K562 (cell line): ENCODE results near the gene ADPRH. TPM values are rescaled to one million over a fixed set of nuclear protein-coding genes. Genes with fewer than 3 reads are reported as not detected.
A peak's percentile ranks its signal among the peaks of the same experiment; 100 is the strongest.

Source experiments
- ATAC-seq: fragments of 200-7000 bp; cut with Tn5 transposase; 3 replicates; pipeline ENCODE4 v1.9.1; 2020; ENCODE audit warnings: moderate library complexity
- BruUV-seq: library from RNA; stranded (reverse); fragments of 400-500 nt; replicated peaks from 2 replicates; lab custom pipeline; 2021; lab: Mats Ljungman, UMichigan
- CTCF ChIA-PET: fragments of 300-600 bp; formaldehyde crosslinking; extraction: SDS; loops from one replicate; lab custom pipeline; 2021; ENCODE audit warnings: low intra/inter-chr PET ratio; lab: Yijun Ruan, JAX
- POLR2A ChIA-PET: fragments of 300-600, 350-650 bp; sonication (Branson Sonifier 250); formaldehyde crosslinking; extraction: SDS; loops from one replicate; lab custom pipeline; 2021; ENCODE audit warnings: antibody characterized with exemption, inconsistent platforms; lab: Yijun Ruan, JAX
- DNase-seq, 4 experiments: peaks; one replicate each; pipeline versions ENCODE4 v3.0.0 to v3.0.0-alpha.2; 2011 to 2018; ENCODE audit warnings: low spot score in 3 of 4, mixed read lengths in 3 of 4; ENCODE audit errors: extremely low read depth in 1 of 4
- FAIRE-seq: peaks from 2 replicates; lab custom pipeline; 2011; peaks lifted over from hg19 to GRCh38; lab: Jason Lieb, UNC
- H2AFZ ChIP-seq: 2 replicates; pipeline ENCODE4 v1.6.0; 2011; ENCODE audit warnings: low read depth, low read length, control low read depth, inconsistent platforms
- H3K27ac ChIP-seq: fragments of 200-600 bp; 3 replicates; pipeline ENCODE4 v1.8.0; 2011; ENCODE audit warnings: low read depth, mild to moderate bottlenecking, control low read depth, inconsistent platforms, low read length, moderate library complexity, mixed read lengths; ENCODE audit errors: extremely low read depth
- H3K27me3 ChIP-seq, 2 experiments: fragments of 300-600 bp in 1 of 2; 2 replicates in 1 of 2; 3 replicates in 1 of 2; pipeline versions ENCODE4 v1.6.0 to v1.8.0; 2011; ENCODE audit warnings: inconsistent platforms in 2 of 2, low read length in 2 of 2, mild to moderate bottlenecking in 1 of 2, mixed read lengths in 1 of 2, moderate library complexity in 1 of 2; ENCODE audit not compliant: control insufficient read depth in 2 of 2, insufficient read depth in 2 of 2
- H3K36me3 ChIP-seq: fragments of 300-600 bp; 3 replicates; pipeline ENCODE4 v1.8.0; 2011; ENCODE audit warnings: mild to moderate bottlenecking, low read length, inconsistent platforms; ENCODE audit not compliant: control insufficient read depth, insufficient read depth
- H3K4me1 ChIP-seq, 2 experiments: fragments of 200-600 bp in 1 of 2; replicated peaks in 1 of 2; 2 replicates in 1 of 2; 3 replicates in 1 of 2; pipeline versions ENCODE4 v1.5.1 to v1.8.0; 2011; ENCODE audit warnings: inconsistent platforms in 2 of 2, low read length in 2 of 2, mild to moderate bottlenecking in 1 of 2, mixed read lengths in 1 of 2, moderate library complexity in 1 of 2; ENCODE audit not compliant: control insufficient read depth in 2 of 2, insufficient read depth in 2 of 2
- H3K4me2 ChIP-seq: 2 replicates; pipeline ENCODE4 v1.6.1; 2011; ENCODE audit warnings: low read length, control low read depth, inconsistent platforms, mixed read lengths; ENCODE audit not compliant: insufficient read depth
- H3K4me3 ChIP-seq: fragments of 200-600 bp; sonication (generic), shearing (Covaris generic); 2 replicates; pipeline ENCODE4 v1.5.1; 2016; ENCODE audit warnings: control low read depth, inconsistent platforms
- H3K79me2 ChIP-seq: fragments of 200-600 bp; 3 replicates; pipeline ENCODE4 v1.8.0; 2011; ENCODE audit warnings: low read length, inconsistent platforms; ENCODE audit not compliant: control insufficient read depth, insufficient read depth
- H3K9ac ChIP-seq, 2 experiments: 2 replicates each; pipeline versions ENCODE4 v1.6.0 to v1.6.1; 2011; ENCODE audit warnings: low read depth in 2 of 2, low read length in 2 of 2, control low read depth in 1 of 2, inconsistent platforms in 1 of 2, mild to moderate bottlenecking in 1 of 2, mixed read lengths in 1 of 2; ENCODE audit not compliant: insufficient read depth in 1 of 2
- H3K9me1 ChIP-seq: one replicate; pipeline ENCODE4 v1.6.0; 2011; ENCODE audit warnings: inconsistent platforms, mild to moderate bottlenecking, low read length, moderate library complexity; ENCODE audit not compliant: control insufficient read depth, insufficient read depth
- H3K9me3 ChIP-seq: replicated peaks from 2 replicates; pipeline ENCODE4 v1.5.1; 2011; ENCODE audit warnings: low read depth, low read length, inconsistent platforms; ENCODE audit not compliant: control insufficient read depth, insufficient read depth
- H4K20me1 ChIP-seq: replicated peaks from 2 replicates; pipeline ENCODE4 v1.6.1; 2011; ENCODE audit warnings: low read length, inconsistent platforms, mixed read lengths; ENCODE audit not compliant: control insufficient read depth, insufficient read depth
- CBX5 ChIP-seq: IDR thresholded peaks from 2 replicates; pipeline ENCODE4 v1.6.1; 2014; ENCODE audit warnings: low read depth, borderline replicate concordance
- CXXC5 ChIP-seq: fragments of 250-450 bp; sonication (Bioruptor Pico); IDR thresholded peaks from 2 replicates; pipeline ENCODE4 v1.8.0; 2022; ENCODE audit warnings: inconsistent platforms, mild to moderate bottlenecking, moderate library complexity
- EHMT2 ChIP-seq: fragments of 450-650 bp; IDR thresholded peaks from 2 replicates; pipeline ENCODE4 v1.6.1; 2018; ENCODE audit warnings: antibody characterized with exemption
- FOSL1 ChIP-seq: fragments of 200-800 bp; sonication (Bioruptor generic); conservative IDR thresholded peaks from 2 replicates; pipeline ENCODE4 v1.6.1; 2016; ENCODE audit warnings: missing genetic modification characterization, missing compliant biosample characterization
- HDGF ChIP-seq: fragments of 450-650 bp; IDR thresholded peaks from 2 replicates; pipeline ENCODE4 v1.6.1; 2016
- IRF9 ChIP-seq: fragments of 450-650 bp; IDR thresholded peaks from 2 replicates; pipeline ENCODE4 v1.6.1; 2016; ENCODE audit warnings: missing biosample characterization, missing genetic modification characterization
- MED1 ChIP-seq: sonication (generic); formaldehyde crosslinking; IDR thresholded peaks from 2 replicates; pipeline ENCODE4 v1.8.1; 2023; ENCODE audit warnings: missing genetic modification reagents, borderline replicate concordance
- MLLT1 ChIP-seq, 2 experiments: fragments of 450-650 bp; IDR thresholded peaks; 2 replicates each; pipeline ENCODE4 v1.6.1; 2016
- NFE2 ChIP-seq: IDR thresholded peaks from 2 replicates; pipeline ENCODE4 v1.6.1; 2014; ENCODE audit warnings: antibody characterized with exemption, low read depth
- SMARCA5 ChIP-seq: fragments of 450-650 bp; IDR thresholded peaks from 2 replicates; pipeline ENCODE4 v1.6.1; 2016
- SNRNP70 ChIP-seq: fragments of 200-400 bp; formaldehyde crosslinking; optimal IDR thresholded peaks from 2 replicates; pipeline ENCODE3; 2017; ENCODE audit warnings: low read depth, low read length
- ZBTB9 ChIP-seq: fragments of 450-650 bp; formaldehyde crosslinking; IDR thresholded peaks from 2 replicates; pipeline ENCODE4 v1.4.0; 2020; ENCODE audit warnings: mild to moderate bottlenecking, moderate library complexity
- ZKSCAN1 ChIP-seq: fragments of 150-350 bp; IDR thresholded peaks from 2 replicates; pipeline ENCODE4 v1.6.1; 2016; ENCODE audit warnings: low read depth, low read length
- WGBS: fragments of 100-300 bp; shearing (Covaris generic); methylation state at CpG from one replicate; pipeline ENCODE4 v1.1.6; 2016; ENCODE audit warnings: low coverage, mixed read lengths; ENCODE audit not compliant: insufficient coverage; ENCODE audit errors: missing lambda C conversion rate; 5-methylcytosine and 5-hydroxymethylcytosine counted together
- in situ Hi-C: fragments of 300-500 bp; cut with MboI; formaldehyde crosslinking; loops from 4 replicates; pipeline ENCODE4 v1.15.0; 2018; ENCODE audit warnings: inconsistent platforms, mixed read lengths
- intact Hi-C: fragments of 100-400 bp; cut with micrococcal nuclease; formaldehyde crosslinking; loops from 2 replicates; pipeline ENCODE4 v1.14.2; 2022
- polyA plus RNA-seq, 8 experiments: library from polyadenylated mRNA; depleted of rRNA in 4 of 8; stranded (reverse) in 5 of 8; unstranded in 3 of 8; fragments of >200 nt; fragmentation: Nextera tagmentation in 2 of 8; fragmentation: Illumina TruSeq in 1 of 8; extraction: Ambion mirVana in 2 of 8; extraction: Trizol in 1 of 8; gene quantifications; 2 replicates each; pipeline versions ENCODE4 v1.2.1 to v1.2.3, GENCODE V29; 2011 to 2014; ENCODE audit warnings: inconsistent platforms in 1 of 8, missing spikeins in 1 of 8
- total RNA-seq, 7 experiments: library from RNA; depleted of rRNA in 6 of 7; stranded (reverse); fragments of >200 nt in 6 of 7; fragmentation: Illumina TruSeq in 2 of 7; extraction: Trizol in 2 of 7; gene quantifications; 2 replicates each; pipeline versions ENCODE4 v1.2.1 to v1.2.3, GENCODE V29; 2011 to 2021; ENCODE audit warnings: low replicate concordance in 1 of 7

Gene ADPRH
- total and polyA plus RNA-seq, 9 of the 15 experiments (the other 6 are each of a cell fraction or from before 2014, with no cell fraction given) = 0.01 to 1.4 (median 0.65) TPM

- no peak for TF ChIP-seq ZBTB9 (CRISPR knock-in tag)
- no peak for TF ChIP-seq SMARCA5
- TF ChIP-seq SNRNP70 = no peak
- no peak for TF ChIP-seq CBX5
- TF ChIP-seq CXXC5 (CRISPR knock-in tag) = no peak
- no peak for TF ChIP-seq MLLT1 (IDR thresholded peaks at IDR 0.05)
- no peak for TF ChIP-seq HDGF
- no peak for TF ChIP-seq EHMT2
- TF ChIP-seq NFE2 = no peak
- TF ChIP-seq MED1 = no peak
- TF ChIP-seq FOSL1 (tag) = no peak
Measured at GRCh38 chr3:119555309-119555735, 24.0 kb upstream of the ADPRH start (continued).

GRCh38 chr3:119555929-119556328 is 23.4 kb upstream of the ADPRH start:
- in situ Hi-C loops (no loop called here), intact Hi-C loops (loop anchor here (5.0 kb wide), 1 partner anchor 121 kb away; the partner anchor contains the start of gene COX17)
- ATAC-seq (no peak), DNase-seq (no peak), FAIRE-seq (no peak)
- Histone ChIP-seq H3K79me2 (peaks cover 8% of the 10 kb centered on the region; the same call in 1 of the 3 replicates), H3K4me1 (peaks cover 0 to 12% of the 10 kb centered on the region in 2 experiments; a peak in 3 of 5 replicates), H3K4me2 (no peak overlapping the region), H3K9ac (no peak overlapping the region), H3K36me3 (no peaks in the 10 kb centered on the region), H3K9me3 (no peaks in the 10 kb centered on the region), H4K20me1 (no peaks in the 10 kb centered on the region), H3K27ac (no peak overlapping the region), H3K4me3 (no peak overlapping the region), H3K9me1 (no peaks in the 10 kb centered on the region), H3K27me3 (no peaks in the 10 kb centered on the region), H2AFZ (no peak overlapping the region)
- no TSS peak for BruUV-seq
- WGBS = 90% methylated on average over 1 of the region's 1 CpG
- TF ChIP-seq IRF9 (no peak), ZKSCAN1 (peak; percentile 77)
- CTCF ChIA-PET = no interaction called here
- POLR2A ChIA-PET = interaction anchor here (0.7 to 1.3 kb wide), 2 partner anchors 11 to 26 kb away, joined by 3 read pairs; no protein-coding TSS in a partner anchor
